ENCODE data around the gene ANXA1. TPM values are rescaled to one million over a fixed set of nuclear protein-coding genes. Genes with fewer than 3 reads are reported as not detected.

Gene ANXA1
- total RNA-seq, 2 experiments from 2014 or later: 310 to 317 TPM

DNA sequence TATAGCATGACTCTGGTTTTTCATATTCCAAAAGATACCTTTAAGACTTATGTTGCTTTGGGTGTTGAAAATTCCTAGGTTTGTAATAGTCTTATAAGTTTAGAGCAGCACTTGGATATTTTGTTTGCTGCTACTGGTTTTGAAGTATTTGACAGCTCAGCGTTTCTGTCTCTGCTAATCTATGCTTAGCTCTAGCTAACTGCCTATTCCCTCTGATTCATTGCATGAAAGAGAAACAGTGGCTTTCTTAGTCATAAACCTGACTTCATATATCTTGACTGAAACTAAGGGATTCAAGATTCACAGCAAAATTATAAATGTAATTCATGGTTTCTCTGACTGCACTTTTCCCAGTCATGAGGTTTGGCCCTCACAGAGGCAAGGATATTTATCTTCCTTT, 35.6 kb upstream of the ANXA1 start:
- POLR2A ChIA-PET: no interaction called here
- H3K9me3 Mint-ChIP-seq: no peaks in the 10 kb centered on the region

GRCh38 chr9:73116880-73117279, 34.8 kb upstream of the ANXA1 start:
- peaks cover 62% of the 10 kb centered on the region for H3K4me1 Mint-ChIP-seq (ENCODE audit: low read depth)
- ATAC-seq (ENCODE audit: poor library complexity): no peak

More for the DNA sequence above, 35.6 kb upstream of the ANXA1 start:
- DNase-seq (no peak), ATAC-seq (ENCODE audit: poor library complexity) (no peak)
- intact Hi-C loops (cut with DNase I, micrococcal nuclease): no loop called here
- H3K9me3 ChIP-seq (ENCODE audit: control insufficient read depth in 1 of 2, insufficient read depth in 1 of 2, low read length in 2 of 2): no peaks in the 10 kb centered on the region
- H3K27me3 ChIP-seq (ENCODE audit: control insufficient read depth in 1 of 2, insufficient read depth in 2 of 2, low read length in 2 of 2): no peaks in the 10 kb centered on the region
- CTCF ChIA-PET: interaction anchor here (1.5 kb wide), 1 partner anchor 9 kb away, joined by 4 read pairs; no protein-coding TSS in a partner anchor
- peak overlapping the region; percentile 38 for H3K27ac Mint-ChIP-seq
- peaks cover 58% of the 10 kb centered on the region for H3K4me1 Mint-ChIP-seq (ENCODE audit: low read depth)
- no peaks in the 10 kb centered on the region for H3K36me3 ChIP-seq (ENCODE audit: insufficient read depth, low read length)
- H3K36me3 Mint-ChIP-seq (ENCODE audit: low read depth): no peaks in the 10 kb centered on the region
- no peak overlapping the region for H3K4me3 ChIP-seq (ENCODE audit: low read length)
- H3K4me1 ChIP-seq (ENCODE audit: insufficient read depth, low read length): peaks cover 8% of the 10 kb centered on the region
- TF ChIP-seq, protein P1, sequence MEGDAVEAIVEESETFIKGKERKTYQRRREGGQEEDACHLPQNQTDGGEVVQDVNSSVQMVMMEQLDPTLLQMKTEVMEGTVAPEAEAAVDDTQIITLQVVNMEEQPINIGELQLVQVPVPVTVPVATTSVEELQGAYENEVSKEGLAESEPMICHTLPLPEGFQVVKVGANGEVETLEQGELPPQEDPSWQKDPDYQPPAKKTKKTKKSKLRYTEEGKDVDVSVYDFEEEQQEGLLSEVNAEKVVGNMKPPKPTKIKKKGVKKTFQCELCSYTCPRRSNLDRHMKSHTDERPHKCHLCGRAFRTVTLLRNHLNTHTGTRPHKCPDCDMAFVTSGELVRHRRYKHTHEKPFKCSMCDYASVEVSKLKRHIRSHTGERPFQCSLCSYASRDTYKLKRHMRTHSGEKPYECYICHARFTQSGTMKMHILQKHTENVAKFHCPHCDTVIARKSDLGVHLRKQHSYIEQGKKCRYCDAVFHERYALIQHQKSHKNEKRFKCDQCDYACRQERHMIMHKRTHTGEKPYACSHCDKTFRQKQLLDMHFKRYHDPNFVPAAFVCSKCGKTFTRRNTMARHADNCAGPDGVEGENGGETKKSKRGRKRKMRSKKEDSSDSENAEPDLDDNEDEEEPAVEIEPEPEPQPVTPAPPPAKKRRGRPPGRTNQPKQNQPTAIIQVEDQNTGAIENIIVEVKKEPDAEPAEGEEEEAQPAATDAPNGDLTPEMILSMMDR (IDR thresholded peaks at IDR 0.05): no peak
- H3K27me3 Mint-ChIP-seq: no peaks in the 10 kb centered on the region
- H3K4me3 Mint-ChIP-seq: no peak overlapping the region
- no peak overlapping the region for H3K27ac ChIP-seq (ENCODE audit: low read depth in 1 of 2, low read length in 2 of 2)

GRCh38 chr9:73118286-73118685, 33.4 kb upstream of the ANXA1 start:
- no peak overlapping the region for H3K4me3 Mint-ChIP-seq
- Histone ChIP-seq H3K36me3 (ENCODE audit: insufficient read depth, low read length) (no peaks in the 10 kb centered on the region), H3K4me3 (ENCODE audit: low read length) (no peak overlapping the region), H3K4me1 (ENCODE audit: insufficient read depth, low read length) (peaks cover 8% of the 10 kb centered on the region), H3K27me3 (ENCODE audit: control insufficient read depth in 1 of 2, insufficient read depth in 2 of 2, low read length in 2 of 2) (no peaks in the 10 kb centered on the region), H3K27ac (ENCODE audit: low read depth in 1 of 2, low read length in 2 of 2) (no peak overlapping the region), H3K9me3 (ENCODE audit: control insufficient read depth in 1 of 2, insufficient read depth in 1 of 2, low read length in 2 of 2) (no peaks in the 10 kb centered on the region)
- TF ChIP-seq, protein P1 (IDR thresholded peaks at IDR 0.05): no peak
- H3K27ac Mint-ChIP-seq: no peak overlapping the region
- no peaks in the 10 kb centered on the region for H3K27me3 Mint-ChIP-seq
- ChIA-PET POLR2A (no interaction called here), CTCF (interaction anchor here (1.1 kb wide), 1 partner anchor 11 kb away, joined by 3 read pairs; no protein-coding TSS in a partner anchor)
- peak in 1 of 14 experiments; percentile 25 for DNase-seq
- intact Hi-C loops (cut with DNase I, micrococcal nuclease): no loop called here
- peaks cover 48% of the 10 kb centered on the region for H3K4me1 Mint-ChIP-seq (ENCODE audit: low read depth)
- no peaks in the 10 kb centered on the region for H3K36me3 Mint-ChIP-seq (ENCODE audit: low read depth)
- H3K9me3 Mint-ChIP-seq: no peaks in the 10 kb centered on the region
- ATAC-seq (ENCODE audit: poor library complexity): no peak

More at GRCh38 chr9:73116880-73117279, 34.8 kb upstream of the ANXA1 start:
- H3K36me3 ChIP-seq (ENCODE audit: insufficient read depth, low read length): no peaks in the 10 kb centered on the region
- no peak for DNase-seq
- H3K27ac Mint-ChIP-seq: no peak overlapping the region
- TF ChIP-seq, protein P1 (IDR thresholded peaks at IDR 0.05): no peak
- H3K27me3 Mint-ChIP-seq: no peaks in the 10 kb centered on the region
- ChIA-PET CTCF (interaction anchor here (1.5 kb wide), 1 partner anchor 9 kb away, joined by 4 read pairs; no protein-coding TSS in a partner anchor), POLR2A (no interaction called here)
- no peaks in the 10 kb centered on the region for H3K27me3 ChIP-seq (ENCODE audit: control insufficient read depth in 1 of 2, insufficient read depth in 2 of 2, low read length in 2 of 2)
- H3K27ac ChIP-seq (ENCODE audit: low read depth in 1 of 2, low read length in 2 of 2): no peak overlapping the region
- peaks cover 8% of the 10 kb centered on the region for H3K4me1 ChIP-seq (ENCODE audit: insufficient read depth, low read length)
- no peak overlapping the region for H3K4me3 ChIP-seq (ENCODE audit: low read length)
- H3K9me3 Mint-ChIP-seq: no peaks in the 10 kb centered on the region
- H3K36me3 Mint-ChIP-seq (ENCODE audit: low read depth): no peaks in the 10 kb centered on the region
- intact Hi-C loops (cut with DNase I, micrococcal nuclease): no loop called here
- H3K4me3 Mint-ChIP-seq: no peak overlapping the region
- H3K9me3 ChIP-seq (ENCODE audit: control insufficient read depth in 1 of 2, insufficient read depth in 1 of 2, low read length in 2 of 2): no peaks in the 10 kb centered on the region
